Mesangial cell (primary cell): ENCODE data around the gene ACTRT1. TPM values are rescaled to one million over a fixed set of nuclear protein-coding genes. Genes with fewer than 3 reads are reported as not detected.

Experiments
- total RNA-seq: library from RNA; depleted of rRNA; stranded (reverse); fragments of >200 nt; gene quantifications from 2 replicates; pipeline ENCODE4 v1.2.3, GENCODE V29; 2015

The ACTRT1 gene
- not detected in 2 replicates for total RNA-seq

DNA sequence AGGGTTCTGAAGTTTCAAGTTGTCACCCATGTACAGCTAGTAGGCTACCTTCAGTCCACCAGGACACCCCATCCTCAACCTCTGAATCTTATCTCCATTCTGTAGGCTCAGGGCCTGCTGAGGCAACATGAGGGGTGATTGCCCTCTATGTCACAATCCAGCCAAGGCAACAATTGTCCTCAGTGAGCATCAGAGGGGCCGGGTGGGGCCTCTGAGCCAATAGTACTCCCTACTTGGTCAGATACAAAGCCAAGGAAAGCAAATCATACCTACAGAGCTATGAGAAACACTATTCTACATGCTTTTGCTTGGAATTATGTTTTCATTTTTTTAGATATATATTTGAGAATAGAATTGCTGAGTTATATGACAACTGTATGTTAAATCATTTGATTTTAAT, at the start of gene ACTRT1:
TSS of gene ACTRT1 (minus strand) at position 101 of the 400 bp plus-strand sequence. CDS start 197 bp downstream, outside the sequence.

